ENCODE data around the gene NUDT9.
"Not testable (repeated sequence)": the region's sequence is repeated elsewhere in the genome, so short reads cannot be mapped to it uniquely, and the experiment has no call there.

DNA sequence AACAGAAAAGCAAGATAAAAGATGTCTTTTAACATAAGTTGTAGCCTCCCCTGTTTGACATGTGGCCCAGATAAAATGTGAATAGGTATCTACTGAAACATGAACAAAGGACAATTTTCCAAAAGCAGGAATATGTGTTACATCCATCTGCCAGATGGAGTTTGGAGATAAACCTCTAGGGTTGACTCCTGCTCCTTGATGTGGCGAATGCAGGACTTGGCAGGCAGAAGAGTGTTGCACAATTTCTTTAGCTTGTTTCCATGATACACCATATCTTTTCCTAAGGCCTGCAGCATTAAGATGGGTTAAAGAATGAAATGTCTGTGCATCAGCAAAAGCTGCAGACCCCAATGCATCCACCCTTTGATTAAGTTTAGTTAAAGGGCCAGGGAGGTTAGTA lies 18.6 kb upstream of the NUDT9 start:
- not testable (repeated sequence) for TF ChIP-seq CTCF (IDR thresholded peaks at IDR 0.05; ENCODE audit: low read depth, low read length, poor library complexity, severe bottlenecking); EZH2phosphoT487 (IDR thresholded peaks at IDR 0.05; ENCODE audit: borderline replicate concordance, low read length)
